Small intestine (tissue), 7 donors: ENCODE measurements around the gene GINM1. TPM values are rescaled to one million over a fixed set of nuclear protein-coding genes. Genes with fewer than 3 reads are reported as not detected.

Source experiments
- DNase-seq, 2 donors: peaks; one replicate each; pipeline versions ENCODE4 v3.0.0 to v3.0.0-alpha.2; 2013
- FAIRE-seq: peaks from 2 replicates; lab custom pipeline; 2012; peaks lifted over from hg19 to GRCh38; lab: Jason Lieb, UNC
- H3K27ac ChIP-seq, 3 donors: one replicate each; pipeline ENCODE4 v1.5.1; 2013; ENCODE audit warnings: low read length in 2 of 3, mild to moderate bottlenecking in 2 of 3, control low read depth in 1 of 3, inconsistent platforms in 1 of 3, low read depth in 1 of 3, moderate library complexity in 1 of 3
- H3K27me3 ChIP-seq, 3 donors: one replicate each; pipeline ENCODE4 v1.6.1; 2013; ENCODE audit warnings: low read length in 3 of 3, inconsistent platforms in 1 of 3; ENCODE audit not compliant: control insufficient read depth in 3 of 3, insufficient read depth in 3 of 3
- H3K36me3 ChIP-seq, 3 donors: one replicate each; pipeline ENCODE4 v1.6.1; 2013; ENCODE audit warnings: low read length in 3 of 3, inconsistent platforms in 1 of 3, low read depth in 1 of 3, mild to moderate bottlenecking in 1 of 3, moderate library complexity in 1 of 3; ENCODE audit not compliant: control insufficient read depth in 3 of 3, insufficient read depth in 2 of 3
- H3K4me1 ChIP-seq, 3 donors: one replicate each; pipeline ENCODE4 v1.6.1; 2013; ENCODE audit warnings: low read length in 2 of 3, inconsistent platforms in 1 of 3, low read depth in 1 of 3, mild to moderate bottlenecking in 1 of 3, moderate library complexity in 1 of 3; ENCODE audit not compliant: control insufficient read depth in 3 of 3, insufficient read depth in 2 of 3
- H3K4me3 ChIP-seq, 3 donors: one replicate each; pipeline ENCODE4 v1.5.1; 2013; ENCODE audit warnings: low read length in 3 of 3, control low read depth in 1 of 3, inconsistent platforms in 1 of 3, low read depth in 1 of 3, mild to moderate bottlenecking in 1 of 3, moderate library complexity in 1 of 3
- H3K9me3 ChIP-seq, 2 donors: one replicate each; pipeline ENCODE4 v1.6.1; 2013; ENCODE audit warnings: low read depth in 1 of 2, low read length in 1 of 2; ENCODE audit not compliant: control insufficient read depth in 2 of 2, insufficient read depth in 1 of 2
- WGBS, 3 donors: extraction: QIAGEN DNeasy Blood & Tissue Kit; methylation state at CpG; one replicate each; pipeline ENCODE4 v1.1.7; 2013; 5-methylcytosine and 5-hydroxymethylcytosine counted together
- polyA plus RNA-seq, 4 donors: library from polyadenylated mRNA; stranded (reverse) in 3 of 4; unstranded in 1 of 4; fragments of 200-250 nt in 3 of 4; fragments of 120-200 nt in 1 of 4; gene quantifications; one replicate each; pipeline versions ENCODE4 v1.2.1 to v1.2.3, GENCODE V29; 2013
- donor health status: healthy with polysubstance abuse.
- donor health status: control.
- donor health status: control.
- donor health status: Bipolar disorder and iron deficiency.
- donor health status: healthy.

GINM1 gene
- polyA plus RNA-seq, 4 donors = 9.2 to 29.9 (median 22.7) TPM

DNA sequence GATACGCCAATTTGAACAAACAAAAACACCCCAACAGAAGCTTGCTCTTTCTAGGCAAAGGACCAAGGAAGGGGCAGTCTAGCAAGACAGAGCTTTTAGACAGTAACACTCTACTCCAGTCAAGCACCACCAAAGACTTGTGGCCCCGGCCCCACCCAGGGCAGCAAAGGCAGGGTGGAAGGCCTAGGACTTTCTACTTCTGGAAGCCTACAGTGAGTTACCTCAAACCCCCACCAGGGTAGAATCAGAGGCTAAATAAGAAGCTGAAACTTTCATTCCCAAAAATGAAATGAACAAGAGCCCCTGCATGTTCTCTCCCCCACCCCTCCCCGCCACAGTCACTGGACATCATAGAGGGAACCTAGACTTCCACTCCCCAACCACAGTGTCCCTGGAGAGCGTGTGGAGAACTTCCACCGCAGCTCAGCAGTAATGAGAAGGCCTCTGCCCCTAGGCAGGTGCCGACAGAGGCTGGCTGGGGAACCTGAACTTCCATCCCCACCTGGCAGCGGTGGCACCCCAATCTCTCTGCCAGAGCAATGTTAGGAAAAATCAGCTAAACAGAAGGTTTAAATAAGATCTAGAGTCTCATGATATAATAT is 42.3 kb downstream of the GINM1 start:
- H3K27ac ChIP-seq = no peak overlapping the region

DNA sequence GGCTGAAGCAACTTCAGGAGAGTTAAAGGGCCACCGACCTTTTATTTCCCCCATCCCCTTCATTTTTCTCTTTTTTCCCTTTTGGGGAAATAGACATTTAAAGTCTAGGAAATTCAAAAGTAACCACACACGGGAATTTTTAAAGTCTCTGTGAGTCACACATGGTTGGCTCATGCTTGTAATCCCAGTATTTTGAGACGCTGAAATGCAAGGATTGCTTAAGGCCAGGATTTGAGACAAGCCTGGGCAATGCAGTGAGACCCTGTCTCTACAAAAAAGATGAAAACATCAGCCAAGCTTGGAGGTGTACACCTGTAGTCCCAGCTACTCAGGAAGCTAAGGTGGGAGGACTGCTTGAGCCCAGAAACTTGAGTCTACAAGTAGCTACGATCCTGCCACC is 48.2 kb downstream of the GINM1 start:
- 92 to 94% (median 94%) methylated on average over 4 of the region's 4 CpGs for WGBS, 3 donors
- DNase-seq (no peak), FAIRE-seq (no peak)
- Histone ChIP-seq H3K27me3 (no peaks in the 10 kb centered on the region), H3K36me3 (peaks cover 0 to 12% (median 0%) of the 10 kb centered on the region in 3 donors), H3K9me3 (peaks cover 0 to 4% of the 10 kb centered on the region in 2 donors), H3K27ac (no peak overlapping the region), H3K4me1 (no peaks in the 10 kb centered on the region), H3K4me3 (no peak overlapping the region)

More for the DNA sequence above, 42.3 kb downstream of the GINM1 start:
- H3K9me3 ChIP-seq = peaks cover 0 to under 1% of the 10 kb centered on the region in 2 donors
- 87 to 98% (median 89%) methylated on average over 7 of the region's 7 CpGs for WGBS, 3 donors
- H3K4me3 ChIP-seq = no peak overlapping the region
- H3K27me3 ChIP-seq = no peaks in the 10 kb centered on the region
- FAIRE-seq (no peak), DNase-seq (no peak)
- H3K36me3 ChIP-seq = peaks cover 0 to 12% (median 2%) of the 10 kb centered on the region in 3 donors
- no peaks in the 10 kb centered on the region for H3K4me1 ChIP-seq

DNA sequence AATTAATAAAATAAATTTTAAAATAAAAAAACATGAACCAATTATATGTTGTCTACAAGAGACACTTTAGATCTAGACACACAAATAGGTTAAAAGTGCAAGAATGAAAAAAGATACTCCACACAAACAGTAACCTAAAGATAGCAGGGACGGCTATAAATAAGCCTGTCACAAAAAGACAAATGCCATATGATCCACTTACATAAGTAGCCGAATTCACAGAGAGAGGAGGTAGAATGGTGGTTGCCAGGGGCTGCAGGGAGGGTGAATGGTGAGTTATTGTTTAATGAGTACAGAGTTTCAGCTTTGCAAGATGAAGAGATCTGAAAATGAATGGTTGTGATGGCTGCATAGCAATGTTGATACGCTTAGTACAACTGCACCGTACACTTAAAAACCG is 49.6 kb downstream of the GINM1 start:
- Histone ChIP-seq H3K4me3 (no peak overlapping the region), H3K4me1 (no peaks in the 10 kb centered on the region), H3K9me3 (peaks cover 0 to 4% of the 10 kb centered on the region in 2 donors), H3K27me3 (no peaks in the 10 kb centered on the region), H3K36me3 (peaks cover 0 to 13% (median 2%) of the 10 kb centered on the region in 3 donors), H3K27ac (no peak overlapping the region)
- no peak for FAIRE-seq
- DNase-seq = no peak
- WGBS, 3 donors = 78 to 84% (median 83%) methylated on average over 5 of the region's 5 CpGs

DNA sequence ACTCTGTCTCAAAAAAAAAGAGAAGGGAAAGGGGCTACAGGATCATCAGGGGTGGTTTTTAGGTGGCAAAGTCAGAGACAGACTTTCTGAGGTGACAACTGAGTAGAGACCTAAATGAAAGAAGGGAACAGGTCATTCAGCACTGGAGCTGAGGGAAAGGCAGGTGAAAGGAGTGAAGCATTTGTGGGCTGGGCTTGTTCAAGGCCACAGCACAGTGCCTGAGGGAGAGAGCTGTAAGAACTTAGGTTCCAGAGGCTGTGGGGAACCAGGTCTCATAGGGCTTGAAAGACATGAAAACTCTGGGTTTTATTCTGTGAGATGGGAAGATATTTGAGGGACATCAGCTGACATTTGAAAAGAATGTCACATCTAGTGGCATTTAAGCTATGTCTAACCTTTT is 61.5 kb downstream of the GINM1 start:
- Histone ChIP-seq H3K9me3 (no peaks in the 10 kb centered on the region), H3K4me1 (no peaks in the 10 kb centered on the region), H3K27me3 (no peaks in the 10 kb centered on the region), H3K27ac (no peak overlapping the region), H3K4me3 (no peak overlapping the region), H3K36me3 (peaks cover 3 to 21% (median 10%) of the 10 kb centered on the region in 3 donors)
- DNase-seq (no peak), FAIRE-seq (no peak)

DNA sequence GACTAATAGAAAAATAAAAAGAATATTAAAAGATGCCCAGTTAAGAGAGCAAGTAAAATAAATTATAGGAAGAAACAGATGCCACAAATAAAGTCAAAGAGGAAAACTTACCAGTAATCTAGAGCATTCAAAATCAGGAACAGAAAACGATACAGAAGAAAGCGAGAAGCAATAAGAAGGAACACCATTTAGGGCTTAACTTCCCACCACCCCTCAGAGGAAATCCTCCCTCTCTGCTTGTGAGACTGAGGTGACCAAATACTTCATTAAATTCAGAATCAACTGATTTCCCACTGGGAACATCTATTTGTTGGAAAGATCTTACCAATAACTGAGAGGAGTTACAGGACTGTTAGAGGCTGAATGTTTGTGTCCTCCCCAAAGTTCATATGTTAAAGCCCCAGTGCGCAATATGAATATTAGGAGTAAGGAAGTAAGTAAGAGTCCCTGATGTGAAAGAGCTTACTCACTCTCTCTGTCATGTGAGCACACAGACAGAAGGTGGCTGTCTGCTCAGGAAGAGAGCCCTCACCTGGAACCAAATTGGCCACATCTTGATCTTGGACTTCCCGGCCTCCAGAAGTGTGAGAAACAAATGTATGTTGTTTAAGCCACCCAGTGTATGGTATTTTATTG is 62.8 kb downstream of the GINM1 start:
- H3K27ac ChIP-seq = no peak overlapping the region
- H3K9me3 ChIP-seq = no peaks in the 10 kb centered on the region
- H3K4me1 ChIP-seq = no peaks in the 10 kb centered on the region
- DNase-seq = no peak
- 82 to 98% (median 82%) methylated on average over 4 of the region's 4 CpGs for WGBS, 3 donors
- H3K27me3 ChIP-seq = no peaks in the 10 kb centered on the region
- no peak overlapping the region for H3K4me3 ChIP-seq
- no peak for FAIRE-seq
- peaks cover 1 to 16% (median 8%) of the 10 kb centered on the region in 3 donors for H3K36me3 ChIP-seq

DNA sequence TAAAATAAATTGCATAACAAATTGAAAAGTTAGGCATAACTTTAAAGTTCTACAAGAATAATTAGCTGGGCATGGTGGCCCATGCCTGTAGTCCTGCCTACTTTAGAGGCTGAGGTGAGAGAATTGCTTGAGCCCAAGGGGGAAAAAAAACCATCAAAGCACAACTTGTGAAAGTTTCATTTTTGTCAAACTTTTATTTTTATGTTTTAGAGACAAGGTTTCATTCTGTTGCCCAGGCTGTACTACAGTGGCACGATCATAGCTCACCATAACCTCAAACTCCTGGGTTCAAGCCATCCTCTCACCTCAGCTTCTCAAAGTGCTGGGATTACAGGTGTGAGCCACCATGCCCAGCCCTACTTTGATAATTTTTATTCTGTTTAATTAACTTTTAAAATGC is 68.1 kb downstream of the GINM1 start:
- WGBS, 3 donors = 76 to 96% (median 90%) methylated on average over 1 of the region's 1 CpG
- no peak for DNase-seq
- H3K4me1 ChIP-seq = no peaks in the 10 kb centered on the region
- no peaks in the 10 kb centered on the region for H3K27me3 ChIP-seq
- no peak overlapping the region for H3K4me3 ChIP-seq
- no peaks in the 10 kb centered on the region for H3K9me3 ChIP-seq
- H3K27ac ChIP-seq = no peak overlapping the region
- FAIRE-seq = no peak
- peaks cover 0 to 11% (median 4%) of the 10 kb centered on the region in 3 donors for H3K36me3 ChIP-seq

DNA sequence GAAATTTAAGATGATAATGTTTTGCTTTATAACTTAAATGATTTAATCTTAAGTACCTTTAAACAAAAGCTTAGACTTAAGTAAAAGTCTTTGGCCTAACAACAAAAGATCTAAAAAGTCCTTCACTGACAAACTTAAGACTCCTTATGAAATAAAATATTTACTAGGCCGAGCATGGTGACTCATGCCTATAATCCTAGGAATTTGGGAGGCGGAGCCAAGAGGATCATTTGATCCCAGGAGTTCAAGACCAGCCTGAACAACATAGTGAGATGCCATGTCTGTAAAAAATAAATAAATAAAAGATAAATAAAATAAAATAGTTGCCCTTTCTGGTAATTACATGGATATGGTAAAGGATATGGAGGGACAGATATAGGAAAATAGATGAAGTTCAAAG is 69.9 kb downstream of the GINM1 start:
- H3K27ac ChIP-seq = no peak overlapping the region
- H3K27me3 ChIP-seq = no peaks in the 10 kb centered on the region
- FAIRE-seq = peak; percentile 57
- H3K4me3 ChIP-seq = no peak overlapping the region
- WGBS, 3 donors = 53 to 70% (median 68%) methylated on average over 2 of the region's 2 CpGs
- peaks cover 0 to 11% (median 4%) of the 10 kb centered on the region in 3 donors for H3K36me3 ChIP-seq
- DNase-seq = peak in 1 of 2 donors; percentile 23
- H3K9me3 ChIP-seq = no peaks in the 10 kb centered on the region
- no peaks in the 10 kb centered on the region for H3K4me1 ChIP-seq
